A549 (cell line): ENCODE results near the gene BMAL1. TPM values are rescaled to one million over a fixed set of nuclear protein-coding genes. Genes with fewer than 3 reads are reported as not detected.

Experiments
- ATAC-seq, 2 experiments: fragments of 200-7000 bp in 1 of 2; fragments of >200 bp in 1 of 2; cut with Nextera tagmentation in 1 of 2; cut with Tn5 transposase in 1 of 2; 3 replicates each; pipeline versions ENCODE4 v1.8.0 to v1.9.1; 2018 to 2020; ENCODE audit warnings: mild to moderate bottlenecking in 1 of 2, moderate library complexity in 1 of 2
- CTCF ChIA-PET: fragments of 300-600 bp; sonication (Branson Sonifier 250); formaldehyde crosslinking; extraction: SDS; loops from one replicate; lab custom pipeline; 2021; ENCODE audit warnings: antibody characterized with exemption, inconsistent platforms; lab: Yijun Ruan, JAX
- POLR2A ChIA-PET: fragments of 350-600 bp; formaldehyde crosslinking; extraction: SDS; loops from one replicate; lab custom pipeline; 2021; ENCODE audit warnings: antibody characterized with exemption, inconsistent platforms; lab: Yijun Ruan, JAX
- DNase-seq, 2 experiments: peaks; one replicate each; pipeline versions ENCODE4 v3.0.0 to v3.0.0-alpha.2; 2011 to 2016; ENCODE audit warnings: low read depth in 1 of 2, low spot score in 1 of 2
- FAIRE-seq: peaks from 2 replicates; lab custom pipeline; 2011; peaks lifted over from hg19 to GRCh38; lab: Jason Lieb, UNC
- H3K27ac ChIP-seq, 2 experiments: fragments of >200 bp; sonication (Bioruptor Twin); formaldehyde crosslinking; 3 replicates each; pipeline ENCODE4 v1.5.1; 2016 to 2017
- H3K4me1 ChIP-seq: fragments of >200 bp; sonication (Bioruptor Twin); formaldehyde crosslinking; 3 replicates; pipeline ENCODE4 v1.6.1; 2016
- H3K4me2 ChIP-seq: fragments of >200 bp; sonication (Bioruptor Twin); formaldehyde crosslinking; 3 replicates; pipeline ENCODE4 v1.6.1; 2016
- H3K4me3 ChIP-seq: fragments of >200 bp; sonication (Bioruptor Twin); formaldehyde crosslinking; 3 replicates; pipeline ENCODE4 v1.5.1; 2016
- H3K9me3 ChIP-seq: fragments of >200 bp; sonication (Bioruptor Twin); formaldehyde crosslinking; 3 replicates; pipeline ENCODE4 v1.6.1; 2016
- CBX8 ChIP-seq: fragments of 200-600 bp; sonication (generic); IDR thresholded peaks from 2 replicates; pipeline ENCODE4 v1.6.1; 2016
- CEBPB ChIP-seq, 2 experiments: fragments of >200 bp in 1 of 2; sonication (Bioruptor Twin) in 1 of 2; formaldehyde crosslinking in 1 of 2; IDR thresholded peaks; 2 replicates each; pipeline ENCODE4 v1.6.1; 2012 to 2016
- CTCF ChIP-seq: fragments of >200 bp; sonication (Bioruptor Twin); formaldehyde crosslinking; IDR thresholded peaks from 3 replicates; pipeline ENCODE4 v1.5.1; 2016
- EP300 ChIP-seq, 2 experiments: fragments of >200 bp; sonication (Bioruptor Twin); formaldehyde crosslinking; IDR thresholded peaks; 2 replicates in 1 of 2; 3 replicates in 1 of 2; pipeline ENCODE4 v1.6.1; 2016 to 2017
- FOSB ChIP-seq: fragments of 250-450 bp; sonication (Bioruptor Pico); IDR thresholded peaks from 2 replicates; pipeline ENCODE4 v1.5.0; 2020; ENCODE audit warnings: mild to moderate bottlenecking, moderate library complexity
- FOSL2 ChIP-seq, 2 experiments: fragments of 450-650 bp in 1 of 2; fragments of >200 bp in 1 of 2; sonication (Bioruptor Twin) in 1 of 2; formaldehyde crosslinking; IDR thresholded peaks; 2 replicates each; pipeline versions ENCODE4 v1.5.0 to v1.6.1; 2016 to 2020; ENCODE audit warnings: mild to moderate bottlenecking in 1 of 2, moderate library complexity in 1 of 2
- FOXS1 ChIP-seq: fragments of 250-450 bp; sonication (Bioruptor Pico); IDR thresholded peaks from 2 replicates; pipeline ENCODE4 v1.5.0; 2020; ENCODE audit warnings: mild to moderate bottlenecking, moderate library complexity
- HOXA7 ChIP-seq: fragments of 250-450 bp; sonication (Bioruptor Pico); IDR thresholded peaks from 2 replicates; pipeline ENCODE4 v1.5.0; 2020; ENCODE audit warnings: mild to moderate bottlenecking, moderate library complexity
- HOXB5 ChIP-seq: fragments of 250-450 bp; sonication (Bioruptor Pico); IDR thresholded peaks from 2 replicates; pipeline ENCODE4 v1.5.0; 2020; ENCODE audit warnings: mild to moderate bottlenecking, moderate library complexity
- JUN ChIP-seq, 2 experiments: fragments of >200 bp; sonication (Bioruptor Twin); formaldehyde crosslinking; IDR thresholded peaks; 2 replicates in 1 of 2; 3 replicates in 1 of 2; pipeline ENCODE4 v1.6.1; 2016 to 2017
- KDM5A ChIP-seq: fragments of 200-600 bp; sonication (generic); IDR thresholded peaks from 2 replicates; pipeline ENCODE4 v1.6.1; 2016; ENCODE audit warnings: antibody characterized with exemption, mild to moderate bottlenecking
- NPAS2 ChIP-seq: fragments of 250-450 bp; sonication (Bioruptor Pico); IDR thresholded peaks from 2 replicates; pipeline ENCODE4 v1.8.0; 2022; ENCODE audit warnings: mild to moderate bottlenecking, moderate library complexity, borderline replicate concordance
- NR3C1 ChIP-seq: fragments of >200 bp; sonication (Bioruptor Twin); formaldehyde crosslinking; IDR thresholded peaks from 3 replicates; pipeline ENCODE4 v1.6.1; 2017
- PHF8 ChIP-seq: fragments of 200-600 bp; sonication (generic); IDR thresholded peaks from 2 replicates; pipeline ENCODE4 v1.6.1; 2016; ENCODE audit warnings: low read depth, mild to moderate bottlenecking, antibody characterized with exemption, moderate library complexity, borderline replicate concordance
- POLR2AphosphoS2 ChIP-seq: conservative IDR thresholded peaks from 2 replicates; pipeline ENCODE4 v1.6.1; 2012; ENCODE audit warnings: low read length, improper control_type of control experiment, inconsistent platforms
- RAD21 ChIP-seq, 2 experiments: fragments of >200 bp in 1 of 2; sonication (Bioruptor Twin) in 1 of 2; formaldehyde crosslinking in 1 of 2; IDR thresholded peaks in 1 of 2; conservative IDR thresholded peaks in 1 of 2; 2 replicates in 1 of 2; 3 replicates in 1 of 2; pipeline ENCODE4 v1.6.1; 2012 to 2018; ENCODE audit warnings: inconsistent platforms in 1 of 2
- SMC3 ChIP-seq: fragments of >200 bp; sonication (Bioruptor Twin); formaldehyde crosslinking; IDR thresholded peaks from 3 replicates; pipeline ENCODE4 v1.6.1; 2018; ENCODE audit warnings: inconsistent platforms
- WGBS: methylation state at CpG from one replicate; pipeline ENCODE4 v1.1.6; 2017; ENCODE audit errors: missing lambda C conversion rate; 5-methylcytosine and 5-hydroxymethylcytosine counted together
- polyA plus RNA-seq, 4 experiments: library from polyadenylated mRNA; depleted of rRNA in 3 of 4; stranded (reverse); fragments of >200 nt; fragmentation: RNase III in 1 of 4; extraction: RNeasy Plus Mini Kit Qiagen cat#74134 plus additional on column Dnase treatment in 1 of 4; gene quantifications; 2 replicates in 3 of 4; 3 replicates in 1 of 4; pipeline ENCODE4 v1.2.3, GENCODE V29; 2011 to 2017
- TF ChIP-seq, protein P1 (sequence below): IDR thresholded peaks from 2 replicates; pipeline ENCODE4 v1.6.1; 2012; ENCODE audit warnings: low read depth, borderline replicate concordance
- TF ChIP-seq, protein P2 (sequence below): IDR thresholded peaks from 2 replicates; pipeline ENCODE4 v1.6.1; 2012
- TF ChIP-seq, protein P3 (sequence below): fragments of 200-600 bp; sonication (generic); IDR thresholded peaks from 2 replicates; pipeline ENCODE4 v1.6.1; 2016; ENCODE audit warnings: antibody characterized with exemption, mild to moderate bottlenecking, moderate library complexity

Gene BMAL1
- polyA plus RNA-seq, 2 of the 4 experiments (the other 2 are of a cell fraction), result 28.6 to 29.2 TPM

DNA sequence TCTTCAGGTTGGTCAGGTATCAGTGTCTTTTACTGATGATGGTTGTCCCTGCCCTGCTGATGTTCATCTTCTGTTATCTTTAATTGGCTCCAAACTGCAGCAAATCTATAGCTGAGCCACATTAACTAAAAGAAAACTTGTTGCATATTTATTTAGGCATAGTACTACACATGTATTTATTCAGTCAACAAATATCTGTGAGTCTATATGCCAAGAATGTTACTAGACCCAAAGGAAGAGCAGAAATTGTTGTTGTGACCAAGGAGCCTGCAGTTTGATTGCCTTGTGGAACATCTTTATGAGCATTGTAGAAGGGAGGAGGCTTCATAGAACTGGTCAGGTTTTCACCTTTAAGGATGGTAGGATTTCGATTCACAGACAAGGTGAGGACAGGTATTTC lies 10.1 kb downstream of the BMAL1 start:
- H3K9me3 ChIP-seq, result no peaks in the 10 kb centered on the region
- DNase-seq (no peak), FAIRE-seq (peak; percentile 80), ATAC-seq (peak in 1 of 2 experiments; percentile 51; a peak in 3 of 6 replicates)
- no peak overlapping the region for H3K27ac ChIP-seq
- TF ChIP-seq PHF8 (no peak), POLR2AphosphoS2 (no peak), NPAS2 (CRISPR knock-in tag) (no peak), HOXA7 (CRISPR knock-in tag) (no peak), NR3C1 (no peak)
- ChIA-PET POLR2A (no interaction called here), CTCF (interaction anchor here (0.8 to 1.5 kb wide), 5 partner anchors 9 to 57 kb away, joined by 3 to 6 read pairs (median 5); no protein-coding TSS in a partner anchor)
- H3K4me1 ChIP-seq, result peaks cover 33% of the 10 kb centered on the region
- H3K4me2 ChIP-seq, result peak overlapping the region; percentile 70
- WGBS, result 33% methylated on average over 1 of the region's 1 CpG
- H3K4me3 ChIP-seq, result no peak overlapping the region

- TF ChIP-seq HOXA7 (CRISPR knock-in tag), result no peak
- TF ChIP-seq FOSL2 (IDR thresholded peaks at IDR 0.05), result 0 out of 2 replicates have a peak, but pooled peaks have one; percentile 13
- TF ChIP-seq FOSL2 (CRISPR knock-in tag; IDR thresholded peaks at IDR 0.05), result no peak; the same call in 1 of the 2 replicates
- no peak for TF ChIP-seq KDM5A
- no peak for TF ChIP-seq FOXS1 (CRISPR knock-in tag)
- TF ChIP-seq, protein P1, sequence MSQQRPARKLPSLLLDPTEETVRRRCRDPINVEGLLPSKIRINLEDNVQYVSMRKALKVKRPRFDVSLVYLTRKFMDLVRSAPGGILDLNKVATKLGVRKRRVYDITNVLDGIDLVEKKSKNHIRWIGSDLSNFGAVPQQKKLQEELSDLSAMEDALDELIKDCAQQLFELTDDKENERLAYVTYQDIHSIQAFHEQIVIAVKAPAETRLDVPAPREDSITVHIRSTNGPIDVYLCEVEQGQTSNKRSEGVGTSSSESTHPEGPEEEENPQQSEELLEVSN, result no peak
- no peak for TF ChIP-seq EP300 (IDR thresholded peaks at IDR 0.05)
- TF ChIP-seq HOXB5, result no peak
- TF ChIP-seq CEBPB (IDR thresholded peaks at IDR 0.05), result no peak
- no peak for DNase-seq
- Histone ChIP-seq H3K27ac (peak overlapping the region in 1 of 2 experiments; percentile 20; a peak in 3 of 6 replicates), H3K4me2 (peak overlapping the region; percentile 70), H3K4me3 (no peak overlapping the region), H3K9me3 (no peaks in the 10 kb centered on the region), H3K4me1 (peaks cover 36% of the 10 kb centered on the region)
- ChIA-PET POLR2A (no interaction called here), CTCF (interaction anchor here (0.6 to 1.5 kb wide), 4 partner anchors 9 to 99 kb away, joined by 3 to 5 read pairs (median 4); no protein-coding TSS in a partner anchor)
- peak; percentile 43 for FAIRE-seq
- 47% methylated on average over 3 of the region's 3 CpGs for whole genome bisulfite sequencing
- peak in 1 of 2 experiments; percentile 74; a peak in 3 of 6 replicates for ATAC-seq
Observed at GRCh38 chr11:13288375-13289029, 10.9 kb downstream of the BMAL1 start.

DNA sequence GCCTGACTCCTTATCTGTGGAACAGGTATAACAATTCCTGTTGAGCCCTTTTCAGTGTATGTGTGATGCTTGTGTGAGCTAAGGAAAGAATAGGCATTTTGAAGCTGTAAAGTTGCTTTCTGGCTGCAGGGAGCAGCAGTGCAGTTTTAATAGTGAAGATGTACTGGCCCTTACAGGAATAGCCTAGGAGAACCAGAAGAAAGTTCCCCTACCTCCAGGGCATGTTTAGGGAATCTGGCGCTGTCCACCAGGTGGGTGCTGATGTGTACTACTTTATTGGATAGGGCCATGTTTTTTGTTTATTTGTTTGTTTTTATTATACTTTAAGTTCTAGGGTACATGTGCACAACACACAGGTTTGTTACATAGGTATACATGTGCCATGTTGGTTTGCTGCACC lies 11.5 kb downstream of the BMAL1 start:
- H3K9me3 ChIP-seq, result no peaks in the 10 kb centered on the region
- WGBS, result 85% methylated on average over 1 of the region's 1 CpG
- H3K4me1 ChIP-seq, result peaks cover 36% of the 10 kb centered on the region
- H3K27ac ChIP-seq, result peak overlapping the region in 1 of 2 experiments; percentile 1; a peak in 2 of 6 replicates
- peak overlapping the region; percentile 70 for H3K4me2 ChIP-seq
- ATAC-seq (peak; percentile 69 to 75; a peak in 5 of 6 replicates), FAIRE-seq (no peak), DNase-seq (peak; percentile 28 to 41)
- POLR2A ChIA-PET, result no interaction called here
- CTCF ChIA-PET, result no interaction called here
- TF ChIP-seq SMC3 (peak; percentile 28; the same call in 1 of the 3 replicates), RAD21 (conservative IDR thresholded peaks at IDR 0.05 in 1 of 2, IDR thresholded peaks at IDR 0.05 in 1 of 2) (peak in 1 of 2 experiments; percentile 42; a peak in 3 of 5 replicates), FOSB (CRISPR knock-in tag) (no peak), PHF8 (no peak), JUN (IDR thresholded peaks at IDR 0.05) (no peak), CBX8 (no peak), CTCF (peak; percentile 6; the same call in 1 of the 3 replicates)
- TF ChIP-seq, protein P2, sequence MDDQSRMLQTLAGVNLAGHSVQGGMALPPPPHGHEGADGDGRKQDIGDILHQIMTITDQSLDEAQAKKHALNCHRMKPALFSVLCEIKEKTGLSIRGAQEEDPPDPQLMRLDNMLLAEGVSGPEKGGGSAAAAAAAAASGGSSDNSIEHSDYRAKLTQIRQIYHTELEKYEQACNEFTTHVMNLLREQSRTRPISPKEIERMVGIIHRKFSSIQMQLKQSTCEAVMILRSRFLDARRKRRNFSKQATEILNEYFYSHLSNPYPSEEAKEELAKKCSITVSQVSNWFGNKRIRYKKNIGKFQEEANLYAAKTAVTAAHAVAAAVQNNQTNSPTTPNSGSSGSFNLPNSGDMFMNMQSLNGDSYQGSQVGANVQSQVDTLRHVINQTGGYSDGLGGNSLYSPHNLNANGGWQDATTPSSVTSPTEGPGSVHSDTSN, result no peak
- TF ChIP-seq, protein P3, sequence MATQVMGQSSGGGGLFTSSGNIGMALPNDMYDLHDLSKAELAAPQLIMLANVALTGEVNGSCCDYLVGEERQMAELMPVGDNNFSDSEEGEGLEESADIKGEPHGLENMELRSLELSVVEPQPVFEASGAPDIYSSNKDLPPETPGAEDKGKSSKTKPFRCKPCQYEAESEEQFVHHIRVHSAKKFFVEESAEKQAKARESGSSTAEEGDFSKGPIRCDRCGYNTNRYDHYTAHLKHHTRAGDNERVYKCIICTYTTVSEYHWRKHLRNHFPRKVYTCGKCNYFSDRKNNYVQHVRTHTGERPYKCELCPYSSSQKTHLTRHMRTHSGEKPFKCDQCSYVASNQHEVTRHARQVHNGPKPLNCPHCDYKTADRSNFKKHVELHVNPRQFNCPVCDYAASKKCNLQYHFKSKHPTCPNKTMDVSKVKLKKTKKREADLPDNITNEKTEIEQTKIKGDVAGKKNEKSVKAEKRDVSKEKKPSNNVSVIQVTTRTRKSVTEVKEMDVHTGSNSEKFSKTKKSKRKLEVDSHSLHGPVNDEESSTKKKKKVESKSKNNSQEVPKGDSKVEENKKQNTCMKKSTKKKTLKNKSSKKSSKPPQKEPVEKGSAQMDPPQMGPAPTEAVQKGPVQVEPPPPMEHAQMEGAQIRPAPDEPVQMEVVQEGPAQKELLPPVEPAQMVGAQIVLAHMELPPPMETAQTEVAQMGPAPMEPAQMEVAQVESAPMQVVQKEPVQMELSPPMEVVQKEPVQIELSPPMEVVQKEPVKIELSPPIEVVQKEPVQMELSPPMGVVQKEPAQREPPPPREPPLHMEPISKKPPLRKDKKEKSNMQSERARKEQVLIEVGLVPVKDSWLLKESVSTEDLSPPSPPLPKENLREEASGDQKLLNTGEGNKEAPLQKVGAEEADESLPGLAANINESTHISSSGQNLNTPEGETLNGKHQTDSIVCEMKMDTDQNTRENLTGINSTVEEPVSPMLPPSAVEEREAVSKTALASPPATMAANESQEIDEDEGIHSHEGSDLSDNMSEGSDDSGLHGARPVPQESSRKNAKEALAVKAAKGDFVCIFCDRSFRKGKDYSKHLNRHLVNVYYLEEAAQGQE, result peak; percentile 92
- H3K4me3 ChIP-seq, result no peak overlapping the region
